Fibroblast of skin of back (primary cell): ENCODE results near the gene ADGRG1.

Experiments used
- DNase-seq: peaks from one replicate; pipeline ENCODE4 v3.0.0-alpha.2; 2013

The ADGRG1 gene

DNA sequence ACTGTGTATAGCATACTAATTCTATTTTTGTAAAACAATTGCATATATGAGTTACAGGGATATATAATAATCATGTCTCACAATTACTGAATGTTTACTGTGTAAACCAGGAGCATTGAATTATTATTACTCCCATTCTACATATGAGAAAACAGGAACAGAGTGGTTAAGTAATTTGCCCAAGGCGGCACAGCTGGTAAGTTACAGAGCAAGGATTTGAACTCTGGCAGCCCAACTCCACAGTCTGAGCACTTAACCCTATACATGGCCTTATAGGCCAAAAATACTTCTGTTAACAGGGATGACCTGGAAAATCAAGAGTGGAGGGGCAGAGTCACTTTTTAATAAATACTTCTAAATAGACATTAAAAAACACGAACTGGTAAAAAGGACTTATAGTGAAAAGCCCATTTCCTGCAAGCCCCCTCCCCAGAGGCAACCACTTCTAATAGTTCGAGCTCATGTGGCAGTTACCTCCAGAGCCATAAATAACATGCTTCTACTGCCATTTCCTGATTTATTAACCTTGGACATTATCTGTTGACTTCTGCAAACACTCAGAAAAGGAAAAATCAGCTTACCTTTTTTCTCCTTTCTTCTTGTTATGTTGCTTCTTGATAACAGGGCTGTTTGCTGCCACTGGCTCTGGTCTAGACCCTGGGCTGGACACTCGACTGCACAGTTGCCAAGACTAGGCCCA is 22.1 kb upstream of the ADGRG1 start:
- no peak for DNase-seq

DNA sequence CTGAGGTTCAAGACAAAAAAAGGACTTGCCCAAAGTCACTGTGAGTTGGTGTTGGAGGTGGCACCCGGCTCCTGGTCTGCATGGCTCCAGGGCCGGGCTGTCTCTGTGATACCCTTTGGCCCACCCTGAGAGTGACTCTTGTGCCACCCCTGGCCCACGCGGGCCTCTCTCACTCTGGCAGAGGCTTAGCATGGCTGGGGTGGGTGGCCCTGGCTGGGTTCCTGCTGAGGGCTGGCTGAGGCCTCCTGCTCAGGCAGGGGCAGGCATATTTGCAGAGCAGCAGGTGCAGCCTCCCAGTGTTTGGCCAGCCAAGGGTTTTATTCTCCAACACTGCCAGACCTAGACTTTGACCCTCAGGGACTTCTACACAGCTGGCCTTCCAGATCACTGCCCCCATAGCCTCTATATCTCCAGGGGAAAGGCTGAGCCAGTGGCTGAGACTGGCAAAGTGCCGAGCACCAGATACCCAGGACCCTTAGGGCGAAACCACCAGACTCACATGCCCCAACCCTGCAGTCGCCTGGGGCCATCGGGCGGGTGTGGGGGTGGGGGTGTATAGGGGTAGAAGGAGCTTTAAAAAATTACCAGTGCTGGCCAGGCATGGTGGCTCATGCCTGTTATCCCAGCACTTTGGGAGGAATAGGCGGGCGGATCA is 21.5 kb upstream of the ADGRG1 start:
- DNase-seq, result no peak

DNA sequence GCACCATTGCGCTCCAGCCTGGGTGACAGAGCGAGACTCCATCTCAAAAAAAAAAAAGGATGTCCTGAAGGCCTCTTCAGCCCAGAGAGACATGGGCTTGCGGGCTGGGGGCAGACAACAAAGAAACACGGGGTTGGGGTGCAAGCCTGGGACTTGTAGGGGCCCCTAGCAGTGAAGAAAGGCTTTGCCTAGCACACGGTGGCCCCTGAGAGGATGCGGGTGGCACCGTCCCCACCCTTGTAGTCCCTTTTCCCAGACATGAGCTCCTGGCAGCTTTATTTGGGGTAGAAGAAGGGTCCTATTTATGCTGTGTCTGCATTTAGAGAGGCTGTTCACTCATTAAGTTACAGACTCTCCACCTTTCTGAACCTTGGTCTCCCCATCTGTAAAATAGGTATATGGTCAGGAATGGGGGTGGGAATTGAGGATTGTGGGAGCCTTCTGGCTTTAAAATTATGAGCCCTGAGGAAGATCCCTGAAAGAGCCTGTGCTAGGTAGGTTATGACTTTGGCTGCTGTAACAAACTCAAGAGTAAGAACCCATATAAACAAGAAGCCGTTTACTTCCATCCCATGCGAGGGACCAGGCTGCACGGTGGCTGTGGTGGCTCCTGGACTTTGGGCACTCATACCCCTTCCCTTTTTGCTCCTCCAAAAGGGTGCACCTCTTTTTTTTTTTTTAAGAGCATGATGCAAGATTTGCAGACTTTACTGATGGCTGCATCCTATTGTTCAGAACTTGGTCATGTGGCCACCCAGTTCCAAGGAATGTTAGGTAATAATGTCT is 20.6 kb upstream of the ADGRG1 start:
- DNase-seq, result no peak

DNA sequence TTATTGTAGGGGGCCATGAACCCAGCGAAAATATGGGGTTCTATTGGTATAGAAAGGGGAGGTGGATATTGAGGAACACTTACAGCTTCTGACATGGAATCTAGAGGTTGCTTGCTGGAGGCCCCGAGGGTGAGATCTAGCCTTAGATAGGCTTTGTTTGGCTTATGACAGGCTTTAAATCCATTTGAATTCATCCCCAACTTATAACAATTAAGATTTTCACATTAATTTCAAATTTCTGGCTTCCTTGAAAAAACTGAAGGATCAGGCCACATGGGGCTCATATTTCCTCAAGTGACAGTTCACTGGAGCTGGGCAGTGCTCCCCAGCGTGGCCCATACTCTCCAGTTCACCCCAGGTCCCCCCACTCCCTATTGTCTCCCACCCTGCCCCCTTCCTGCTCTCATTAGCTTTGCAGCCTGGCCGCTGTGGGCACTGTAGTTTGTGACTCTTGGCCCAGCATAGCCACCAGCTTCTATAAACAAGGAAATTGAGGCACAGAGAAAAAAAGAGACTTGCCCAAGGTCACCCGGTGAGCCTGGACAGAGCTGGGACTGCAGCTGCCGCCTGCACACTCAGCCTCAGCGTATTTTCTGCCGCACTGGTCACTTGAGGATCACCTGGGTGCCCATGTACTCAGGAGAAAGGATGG is 19.8 kb upstream of the ADGRG1 start:
- no peak for DNase-seq

DNA sequence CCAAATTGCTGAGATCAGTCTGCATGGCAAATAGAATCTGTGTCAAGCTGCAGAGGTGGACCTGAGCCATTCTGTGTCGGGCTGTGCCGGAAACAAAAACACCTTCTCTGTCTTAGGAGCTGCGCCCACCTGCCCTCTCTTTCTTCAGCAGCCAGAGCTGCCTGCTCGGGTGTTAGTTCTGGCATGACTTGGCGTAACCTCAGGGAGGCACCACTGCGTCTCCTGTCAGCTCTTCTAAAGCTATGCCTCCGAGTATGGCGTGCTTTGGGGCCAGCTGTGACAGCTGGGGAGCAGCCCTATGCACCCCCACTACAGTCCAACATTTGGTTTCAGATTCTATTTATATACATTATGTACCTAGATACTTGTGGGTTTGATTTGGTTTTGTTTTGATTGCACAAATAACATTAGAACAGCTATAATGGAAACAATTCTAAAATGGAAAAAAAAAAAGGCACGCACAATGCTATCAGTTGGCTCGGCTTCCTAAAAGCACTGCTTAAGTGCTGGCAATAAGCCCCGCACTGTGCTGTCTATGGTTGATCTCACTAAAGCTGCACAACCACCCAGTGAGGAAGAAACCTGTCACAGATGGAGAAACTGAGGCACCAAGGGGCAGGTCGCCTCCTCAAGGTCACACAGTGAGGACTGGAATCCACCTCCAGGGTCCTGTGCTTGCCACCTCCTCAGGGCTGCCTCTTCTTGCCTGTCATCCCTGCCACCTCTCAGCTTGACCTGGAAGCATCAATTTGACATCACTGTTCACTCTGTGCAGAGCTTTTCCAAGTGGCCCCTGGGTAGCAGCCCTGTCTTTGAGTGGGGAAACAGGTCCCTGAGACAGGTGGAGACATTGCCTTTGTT is 18.7 kb upstream of the ADGRG1 start:
- no peak for DNase-seq

DNA sequence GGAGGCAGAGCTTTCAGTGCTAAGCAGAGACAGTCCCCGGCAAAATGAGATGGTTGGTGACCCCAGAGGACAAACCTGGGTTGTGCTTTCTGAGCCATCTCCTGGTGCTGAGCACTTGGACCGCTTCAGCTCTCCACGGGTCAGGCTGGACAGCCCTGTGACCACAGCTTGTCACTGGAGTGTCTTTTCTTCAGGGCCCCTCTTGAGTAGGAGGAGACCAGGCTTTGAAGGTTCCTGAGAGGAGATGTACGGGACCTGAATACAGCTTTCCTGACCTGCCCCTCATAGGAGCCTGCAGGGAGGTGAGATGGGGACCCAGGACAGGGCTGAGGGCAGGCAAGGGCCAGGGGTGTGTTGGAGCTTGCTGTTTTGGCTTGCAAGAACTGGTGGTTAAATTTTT is 17.8 kb upstream of the ADGRG1 start:
- DNase-seq, result no peak

DNA sequence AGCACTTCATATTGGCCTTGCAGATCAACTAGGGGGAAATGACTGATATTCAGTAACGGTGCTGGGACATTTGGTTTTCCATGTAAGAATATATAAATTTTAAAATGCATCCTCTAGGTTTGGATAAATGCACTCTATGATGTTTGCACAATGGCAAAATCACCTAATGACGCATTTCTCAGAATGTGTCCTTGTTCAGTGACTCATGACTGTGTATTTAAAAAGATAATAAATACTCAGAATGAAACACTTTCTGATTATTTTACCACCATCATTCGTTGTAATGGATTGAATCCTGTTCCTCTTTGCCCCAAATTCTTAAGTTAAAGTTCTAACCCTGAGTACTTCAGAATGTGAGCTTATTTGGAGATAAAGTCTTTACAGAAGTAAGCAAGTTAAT is 17.2 kb upstream of the ADGRG1 start:
- peak; percentile 65 for DNase-seq

GRCh38 chr16:57611706-57612105 is 16.7 kb upstream of the ADGRG1 start:
- no peak for DNase-seq

- DNase-seq, result no peak
Observed at GRCh38 chr16:57612494-57612893, 15.9 kb upstream of the ADGRG1 start.

- DNase-seq, result no peak
Observed at GRCh38 chr16:57613514-57613913, 14.9 kb upstream of the ADGRG1 start.

GRCh38 chr16:57614536-57614935 is 13.9 kb upstream of the ADGRG1 start:
- no peak for DNase-seq

DNA sequence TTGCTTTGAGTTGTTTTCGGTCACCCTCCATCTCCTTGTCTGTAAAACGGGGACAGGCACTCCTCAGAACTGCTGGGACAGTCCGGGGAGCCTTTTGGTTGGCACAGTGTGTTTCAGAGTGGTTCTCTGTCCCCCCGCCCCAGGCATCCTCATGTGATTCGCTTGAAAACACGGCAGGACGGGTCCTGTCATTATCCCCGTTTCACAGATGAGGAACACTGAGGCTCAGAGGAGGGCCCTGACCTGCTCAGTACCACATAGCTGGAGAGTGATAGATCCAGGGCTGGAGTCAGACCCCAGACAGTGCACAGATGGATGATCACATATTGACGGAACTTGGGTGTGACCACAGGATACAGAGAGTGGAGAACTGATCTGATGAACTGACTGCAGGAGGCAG is 13.5 kb upstream of the ADGRG1 start:
- no peak for DNase-seq

DNA sequence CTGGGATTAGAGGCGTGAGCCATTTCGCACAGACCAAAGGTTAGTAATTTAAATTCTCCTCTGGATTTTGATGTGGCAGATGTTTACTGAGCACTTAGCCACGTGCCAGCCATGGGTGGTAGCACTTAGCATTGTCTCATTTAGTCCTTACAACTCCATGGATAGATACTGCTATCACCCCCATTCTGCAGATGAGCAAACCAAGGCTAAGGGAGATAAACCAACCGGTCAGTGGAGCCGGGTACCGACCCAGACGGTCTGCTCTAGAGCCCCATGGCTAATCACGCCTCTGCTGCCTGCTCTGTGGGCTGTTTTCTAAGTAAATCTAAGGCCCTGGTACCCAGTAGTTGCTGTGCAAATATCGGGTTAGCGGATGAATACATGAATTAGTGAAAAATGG is 12.6 kb upstream of the ADGRG1 start:
- no peak for DNase-seq

DNA sequence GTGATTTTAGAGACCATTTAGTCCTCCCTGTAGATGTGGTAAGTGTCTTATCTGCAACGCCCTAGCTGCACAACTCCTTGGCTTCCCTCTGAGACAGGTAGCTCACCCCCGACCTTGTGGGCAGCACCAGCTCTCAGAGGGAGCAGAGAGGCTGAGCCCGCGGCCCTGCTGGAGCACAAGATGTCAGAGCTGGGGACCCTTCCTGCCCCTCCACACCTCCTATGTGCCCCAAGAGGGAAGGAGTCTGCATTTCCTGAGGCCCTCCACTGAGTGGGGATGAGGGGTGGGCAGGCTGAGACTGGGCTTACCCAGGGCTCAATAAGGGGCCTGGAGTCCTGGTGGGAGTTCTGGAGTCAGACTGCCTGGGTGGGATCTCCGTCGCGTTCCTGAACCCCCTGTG is 12.2 kb upstream of the ADGRG1 start:
- no peak for DNase-seq

- no peak for DNase-seq
Observed at GRCh38 chr16:57616876-57617275, 11.6 kb upstream of the ADGRG1 start.

- no peak for DNase-seq
Observed at GRCh38 chr16:57617604-57618111, 10.8 kb upstream of the ADGRG1 start.

DNA sequence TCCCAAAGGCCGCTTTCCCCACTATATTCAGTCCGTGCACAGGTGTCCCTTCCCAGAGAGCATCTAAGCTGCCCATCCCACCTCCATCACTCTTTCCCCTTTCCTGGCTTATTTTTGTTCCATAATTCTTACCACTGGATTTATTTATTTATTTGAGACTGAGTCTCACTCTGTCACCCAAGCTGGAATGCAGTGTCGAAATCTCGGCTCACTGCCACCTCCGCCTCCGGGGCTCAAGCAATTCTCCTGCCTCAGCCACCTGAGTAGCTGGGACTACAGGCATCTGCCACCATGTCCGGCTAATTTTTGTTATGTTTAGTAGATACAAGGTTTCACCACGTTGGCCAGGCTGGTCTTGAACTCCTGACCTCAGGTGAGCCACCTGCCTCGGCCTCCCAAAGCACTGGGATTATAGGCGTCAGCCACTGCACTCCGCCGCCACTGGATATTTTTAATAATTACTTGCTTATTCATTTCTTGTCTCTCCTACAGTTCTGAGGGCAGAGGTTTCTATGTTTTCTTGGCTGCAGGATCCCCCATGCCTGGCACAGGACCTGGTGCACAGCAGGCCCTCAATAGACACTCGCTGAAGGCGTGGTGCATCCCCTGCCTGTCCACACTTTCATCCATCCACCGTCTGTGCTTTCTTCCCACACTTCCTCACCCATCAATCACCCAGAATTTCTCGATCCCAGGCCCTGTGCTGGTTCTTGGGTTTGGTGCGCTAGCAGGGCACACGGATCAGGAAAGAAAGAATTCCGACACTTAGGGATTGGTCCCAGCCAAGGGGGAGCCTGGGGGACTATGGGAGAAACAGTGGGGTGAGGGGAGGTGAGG is 9.9 kb upstream of the ADGRG1 start:
- DNase-seq, result no peak

- DNase-seq, result no peak
Observed at GRCh38 chr16:57619133-57619605, 9.3 kb upstream of the ADGRG1 start.

DNA sequence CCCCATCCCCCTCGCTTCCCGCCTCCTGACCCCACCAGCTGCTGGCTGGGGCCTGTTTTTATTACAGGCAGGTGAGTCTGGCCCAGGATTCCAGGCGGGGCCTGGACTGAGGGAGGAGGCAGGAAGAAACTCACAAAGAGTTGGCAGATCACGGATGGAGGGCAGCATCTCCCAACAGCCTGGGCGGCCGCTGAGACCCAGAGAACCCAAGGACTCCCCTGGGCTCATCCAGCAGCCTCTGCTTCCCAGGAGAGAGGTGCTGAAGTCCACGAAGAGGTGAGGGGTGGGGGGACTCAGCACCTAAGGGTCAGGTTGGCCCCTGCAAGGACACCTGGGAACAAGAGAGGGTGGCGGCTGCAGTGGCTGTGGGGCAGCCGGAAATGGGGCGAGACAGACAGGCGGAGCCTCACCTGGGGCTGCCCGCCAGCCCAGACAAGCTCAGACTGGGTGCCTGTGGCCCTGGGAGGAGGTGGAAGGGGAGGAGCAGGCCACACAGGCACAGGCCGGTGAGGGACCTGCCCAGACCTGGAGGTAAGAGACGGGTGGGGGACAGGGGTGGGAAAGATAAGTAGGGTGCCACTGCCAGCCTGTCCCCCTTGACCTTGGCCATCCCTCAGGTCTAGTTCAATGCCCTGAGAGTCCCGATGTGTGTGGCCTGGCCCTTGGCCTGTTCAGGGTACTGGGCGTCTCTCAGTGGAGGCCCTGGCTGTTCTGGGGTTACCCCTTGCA is 8.7 kb upstream of the ADGRG1 start:
- no peak for DNase-seq
